ENCODE measurements around the gene CDC42BPB.

The CDC42BPB gene

DNA sequence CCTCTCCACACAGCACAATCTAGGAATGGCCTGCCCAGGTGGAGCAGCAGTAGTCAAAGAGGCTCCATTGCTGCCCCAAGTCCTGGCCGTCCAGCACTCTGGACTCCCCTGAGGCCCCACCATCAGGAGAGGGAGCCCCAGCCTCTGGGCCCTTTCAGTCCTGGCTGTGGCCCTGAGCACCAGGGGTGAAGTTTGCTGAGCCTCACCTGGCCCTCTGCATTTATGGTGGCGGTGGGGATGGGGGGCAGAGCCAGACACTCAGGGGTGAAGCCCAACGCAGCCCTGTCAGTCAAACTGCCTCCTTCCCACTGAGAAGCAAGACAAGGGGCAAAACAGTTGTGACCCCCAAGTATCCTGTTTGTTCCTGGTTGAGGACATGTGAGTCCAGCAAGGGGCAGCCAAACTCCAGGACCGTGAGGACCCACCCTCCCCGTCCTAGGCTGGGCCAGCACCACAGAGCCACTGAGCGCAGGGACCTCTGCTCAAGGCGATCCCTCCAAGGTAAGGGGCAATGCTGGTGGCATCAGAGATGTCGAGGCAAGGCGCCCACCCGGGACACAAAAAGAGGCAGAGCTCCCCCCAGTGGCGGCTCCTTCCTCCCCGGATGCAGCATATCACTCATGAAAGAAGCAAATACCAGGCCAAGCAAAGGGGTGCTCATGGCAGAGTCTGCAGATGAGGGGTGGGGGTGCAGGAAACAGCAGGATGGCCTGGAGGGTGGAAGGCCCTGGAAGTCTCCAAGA is 139.7 kb downstream of the CDC42BPB start:
- Histone ChIP-seq H3K9ac (ENCODE audit: low read length) (no peak overlapping the region), H4K8ac (ENCODE audit: low read depth, low read length) (no peak overlapping the region), H2BK15ac (replicated peaks; ENCODE audit: low read depth) (no peak overlapping the region), H3K56ac (ENCODE audit: low read length) (no peak overlapping the region), H2BK120ac (ENCODE audit: low read depth, low read length) (no peak overlapping the region), H2BK5ac (ENCODE audit: low read length) (no peak overlapping the region), H3K36me3 (ENCODE audit: control insufficient read depth, insufficient read depth, low read length) (no peaks in the 10 kb centered on the region), H4K5ac (ENCODE audit: low read length) (no peak overlapping the region), H3K79me2 (ENCODE audit: control insufficient read depth, insufficient read depth, low read length) (no peaks in the 10 kb centered on the region), H2AK5ac (ENCODE audit: low read length) (no peak overlapping the region), H3K4me3 (ENCODE audit: low read length) (no peak overlapping the region), H3K27me3 (ENCODE audit: insufficient read depth, low read length, poor library complexity) (no peaks in the 10 kb centered on the region), H3K4me2 (ENCODE audit: low read length) (no peak overlapping the region), H3K18ac (ENCODE audit: low read length) (no peak overlapping the region), H3K4me1 (ENCODE audit: control insufficient read depth, low read depth, low read length) (no peaks in the 10 kb centered on the region), H3K27ac (ENCODE audit: low read depth, low read length) (no peak overlapping the region), H3K23ac (ENCODE audit: low read length) (no peak overlapping the region), H3K79me1 (ENCODE audit: low read length) (no peaks in the 10 kb centered on the region), H3K4ac (ENCODE audit: low read depth, low read length) (no peak overlapping the region)
- peak; percentile 59 for DNase-seq
- WGBS (ENCODE audit: extremely low coverage, insufficient coverage, low lambda C conversion rate): no CpG with 5 or more reads among the region's 12 CpGs

DNA sequence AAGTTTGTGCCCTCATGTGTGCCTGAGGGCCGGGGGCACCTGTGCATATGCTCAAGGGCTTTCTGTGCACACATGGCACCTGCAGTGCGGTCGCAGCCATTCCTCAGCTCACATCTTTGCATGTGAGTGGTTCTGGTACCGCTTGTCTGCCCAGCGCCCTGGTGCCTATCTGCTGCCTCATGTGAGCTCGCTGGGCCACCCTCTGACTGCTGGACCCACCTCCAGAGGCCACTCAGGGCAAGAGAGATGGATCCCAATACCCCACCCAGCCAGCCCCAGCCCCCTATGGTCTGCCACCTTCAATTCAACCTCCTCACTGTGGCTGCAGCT is 140.3 kb downstream of the CDC42BPB start:
- H3K56ac ChIP-seq (ENCODE audit: low read length): no peak overlapping the region
- H2AK5ac ChIP-seq (ENCODE audit: low read length): no peak overlapping the region
- H3K27me3 ChIP-seq (ENCODE audit: insufficient read depth, low read length, poor library complexity): no peaks in the 10 kb centered on the region
- H3K79me1 ChIP-seq (ENCODE audit: low read length): no peaks in the 10 kb centered on the region
- H3K36me3 ChIP-seq (ENCODE audit: control insufficient read depth, insufficient read depth, low read length): no peaks in the 10 kb centered on the region
- no peak overlapping the region for H4K5ac ChIP-seq (ENCODE audit: low read length)
- no peak overlapping the region for H3K4me2 ChIP-seq (ENCODE audit: low read length)
- no CpG with 5 or more reads among the region's 6 CpGs for WGBS (ENCODE audit: extremely low coverage, insufficient coverage, low lambda C conversion rate)
- H4K8ac ChIP-seq (ENCODE audit: low read depth, low read length): no peak overlapping the region
- H3K27ac ChIP-seq (ENCODE audit: low read depth, low read length): no peak overlapping the region
- H3K4me1 ChIP-seq (ENCODE audit: control insufficient read depth, low read depth, low read length): no peaks in the 10 kb centered on the region
- no peak overlapping the region for H2BK5ac ChIP-seq (ENCODE audit: low read length)
- DNase-seq: no peak
- no peak overlapping the region for H2BK15ac ChIP-seq (replicated peaks; ENCODE audit: low read depth)
- no peak overlapping the region for H3K9ac ChIP-seq (ENCODE audit: low read length)
- H3K4me3 ChIP-seq (ENCODE audit: low read length): no peak overlapping the region
- H3K23ac ChIP-seq (ENCODE audit: low read length): no peak overlapping the region
- H2BK120ac ChIP-seq (ENCODE audit: low read depth, low read length): no peak overlapping the region
- no peak overlapping the region for H3K18ac ChIP-seq (ENCODE audit: low read length)
- H3K79me2 ChIP-seq (ENCODE audit: control insufficient read depth, insufficient read depth, low read length): no peaks in the 10 kb centered on the region
- H3K4ac ChIP-seq (ENCODE audit: low read depth, low read length): no peak overlapping the region

- H3K18ac ChIP-seq (ENCODE audit: low read length): no peak overlapping the region
- H3K27ac ChIP-seq (ENCODE audit: low read depth, low read length): no peak overlapping the region
Observed at GRCh38 chr14:102916347-102917055, 140.8 kb downstream of the CDC42BPB start.

DNA sequence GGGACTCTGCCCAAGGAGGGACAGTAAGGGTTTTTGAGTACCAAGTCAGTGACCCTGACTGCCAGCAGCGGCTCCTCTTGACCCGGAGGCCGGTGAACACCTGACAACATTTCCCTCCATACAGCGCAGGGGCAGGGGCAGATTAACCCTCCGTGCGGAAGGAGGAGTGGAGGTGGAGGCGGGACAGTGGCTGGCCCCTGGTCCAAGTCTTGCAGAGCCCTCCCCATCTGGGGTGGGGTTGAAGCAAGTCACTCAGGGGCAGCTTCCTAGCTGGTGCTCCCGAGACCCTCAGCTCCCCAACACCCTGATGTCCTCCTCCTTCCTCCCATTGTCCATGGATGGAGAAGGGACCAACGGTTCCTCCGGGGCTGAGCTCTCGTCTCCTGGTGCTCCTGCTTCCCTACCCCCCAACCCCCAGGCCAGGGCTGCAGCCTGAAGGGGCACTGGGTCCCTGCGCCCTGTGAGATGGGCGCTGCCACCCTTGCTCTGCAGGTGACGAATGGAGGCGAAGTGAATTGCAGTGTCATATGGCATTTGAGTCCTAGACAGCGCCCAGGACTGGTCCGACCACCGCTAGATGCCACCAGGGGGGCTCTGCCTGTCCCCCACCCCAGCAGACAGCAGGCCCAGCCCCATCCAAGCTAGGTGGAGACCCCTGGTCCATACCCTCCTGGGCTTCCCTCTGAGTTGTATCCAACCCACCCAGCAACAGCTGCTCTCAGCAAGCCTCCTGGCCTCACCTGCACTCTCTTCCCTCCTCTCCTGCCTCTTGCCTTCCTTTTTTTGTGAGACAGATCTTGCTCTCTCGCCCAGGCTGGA is 141.8 kb downstream of the CDC42BPB start:
- no peaks in the 10 kb centered on the region for H3K27me3 ChIP-seq (ENCODE audit: insufficient read depth, low read length, poor library complexity)
- no peak overlapping the region for H3K9ac ChIP-seq (ENCODE audit: low read length)
- H3K4me1 ChIP-seq (ENCODE audit: control insufficient read depth, low read depth, low read length): no peaks in the 10 kb centered on the region
- H3K23ac ChIP-seq (ENCODE audit: low read length): no peak overlapping the region
- H3K79me1 ChIP-seq (ENCODE audit: low read length): no peaks in the 10 kb centered on the region
- no peak overlapping the region for H2BK120ac ChIP-seq (ENCODE audit: low read depth, low read length)
- no peak overlapping the region for H3K27ac ChIP-seq (ENCODE audit: low read depth, low read length)
- H3K4me3 ChIP-seq (ENCODE audit: low read length): no peak overlapping the region
- no peak overlapping the region for H3K18ac ChIP-seq (ENCODE audit: low read length)
- no peak overlapping the region for H4K5ac ChIP-seq (ENCODE audit: low read length)
- no peak overlapping the region for H3K4me2 ChIP-seq (ENCODE audit: low read length)
- WGBS (ENCODE audit: extremely low coverage, insufficient coverage, low lambda C conversion rate): no CpG with 5 or more reads among the region's 19 CpGs
- no peak overlapping the region for H2BK15ac ChIP-seq (replicated peaks; ENCODE audit: low read depth)
- H3K36me3 ChIP-seq (ENCODE audit: control insufficient read depth, insufficient read depth, low read length): no peaks in the 10 kb centered on the region
- H3K56ac ChIP-seq (ENCODE audit: low read length): no peak overlapping the region
- H3K79me2 ChIP-seq (ENCODE audit: control insufficient read depth, insufficient read depth, low read length): no peaks in the 10 kb centered on the region
- no peak overlapping the region for H2AK5ac ChIP-seq (ENCODE audit: low read length)
- DNase-seq: no peak
- H2BK5ac ChIP-seq (ENCODE audit: low read length): no peak overlapping the region
- H3K4ac ChIP-seq (ENCODE audit: low read depth, low read length): no peak overlapping the region
- H4K8ac ChIP-seq (ENCODE audit: low read depth, low read length): no peak overlapping the region

More at GRCh38 chr14:102916347-102917055, 140.8 kb downstream of the CDC42BPB start:
- Histone ChIP-seq H2BK15ac (replicated peaks; ENCODE audit: low read depth) (no peak overlapping the region), H2BK120ac (ENCODE audit: low read depth, low read length) (no peak overlapping the region), H3K79me1 (ENCODE audit: low read length) (no peaks in the 10 kb centered on the region), H3K9ac (ENCODE audit: low read length) (no peak overlapping the region), H3K36me3 (ENCODE audit: control insufficient read depth, insufficient read depth, low read length) (no peaks in the 10 kb centered on the region), H3K4me1 (ENCODE audit: control insufficient read depth, low read depth, low read length) (no peaks in the 10 kb centered on the region), H4K5ac (ENCODE audit: low read length) (no peak overlapping the region), H3K79me2 (ENCODE audit: control insufficient read depth, insufficient read depth, low read length) (no peaks in the 10 kb centered on the region), H3K4me2 (ENCODE audit: low read length) (no peak overlapping the region), H3K4ac (ENCODE audit: low read depth, low read length) (no peak overlapping the region), H4K8ac (ENCODE audit: low read depth, low read length) (no peak overlapping the region), H2BK5ac (ENCODE audit: low read length) (no peak overlapping the region), H3K4me3 (ENCODE audit: low read length) (no peak overlapping the region), H2AK5ac (ENCODE audit: low read length) (no peak overlapping the region), H3K27me3 (ENCODE audit: insufficient read depth, low read length, poor library complexity) (no peaks in the 10 kb centered on the region), H3K23ac (ENCODE audit: low read length) (no peak overlapping the region), H3K56ac (ENCODE audit: low read length) (no peak overlapping the region)
- no peak for DNase-seq
- WGBS (ENCODE audit: extremely low coverage, insufficient coverage, low lambda C conversion rate): no CpG with 5 or more reads among the region's 18 CpGs

- WGBS (ENCODE audit: extremely low coverage, insufficient coverage, low lambda C conversion rate): no CpG with 5 or more reads among the region's 26 CpGs
- Histone ChIP-seq H4K8ac (ENCODE audit: low read depth, low read length) (no peak overlapping the region), H3K27me3 (ENCODE audit: insufficient read depth, low read length, poor library complexity) (no peaks in the 10 kb centered on the region), H2BK15ac (replicated peaks; ENCODE audit: low read depth) (no peak overlapping the region), H3K79me2 (ENCODE audit: control insufficient read depth, insufficient read depth, low read length) (no peaks in the 10 kb centered on the region), H4K5ac (ENCODE audit: low read length) (no peak overlapping the region), H3K9ac (ENCODE audit: low read length) (no peak overlapping the region), H3K56ac (ENCODE audit: low read length) (no peak overlapping the region), H3K4me2 (ENCODE audit: low read length) (no peak overlapping the region), H3K79me1 (ENCODE audit: low read length) (no peaks in the 10 kb centered on the region), H3K27ac (ENCODE audit: low read depth, low read length) (no peak overlapping the region), H2BK5ac (ENCODE audit: low read length) (no peak overlapping the region), H3K4ac (ENCODE audit: low read depth, low read length) (no peak overlapping the region), H2AK5ac (ENCODE audit: low read length) (no peak overlapping the region), H3K4me1 (ENCODE audit: control insufficient read depth, low read depth, low read length) (no peaks in the 10 kb centered on the region), H3K23ac (ENCODE audit: low read length) (no peak overlapping the region), H3K4me3 (ENCODE audit: low read length) (no peak overlapping the region), H3K18ac (ENCODE audit: low read length) (no peak overlapping the region), H2BK120ac (ENCODE audit: low read depth, low read length) (no peak overlapping the region), H3K36me3 (ENCODE audit: control insufficient read depth, insufficient read depth, low read length) (no peaks in the 10 kb centered on the region)
- DNase-seq: no peak
Observed at GRCh38 chr14:102914474-102915291, 142.7 kb downstream of the CDC42BPB start.

Data from mesendoderm (in vitro differentiated cells).